ENCODE data around the gene ERCC1. TPM values are rescaled to one million over a fixed set of nuclear protein-coding genes. Genes with fewer than 3 reads are reported as not detected.
A peak's percentile ranks its signal among the peaks of the same experiment; 100 is the strongest.

ERCC1 gene
- total RNA-seq, 2 donors from 2014 or later, result 99.8 to 224 TPM

DNA sequence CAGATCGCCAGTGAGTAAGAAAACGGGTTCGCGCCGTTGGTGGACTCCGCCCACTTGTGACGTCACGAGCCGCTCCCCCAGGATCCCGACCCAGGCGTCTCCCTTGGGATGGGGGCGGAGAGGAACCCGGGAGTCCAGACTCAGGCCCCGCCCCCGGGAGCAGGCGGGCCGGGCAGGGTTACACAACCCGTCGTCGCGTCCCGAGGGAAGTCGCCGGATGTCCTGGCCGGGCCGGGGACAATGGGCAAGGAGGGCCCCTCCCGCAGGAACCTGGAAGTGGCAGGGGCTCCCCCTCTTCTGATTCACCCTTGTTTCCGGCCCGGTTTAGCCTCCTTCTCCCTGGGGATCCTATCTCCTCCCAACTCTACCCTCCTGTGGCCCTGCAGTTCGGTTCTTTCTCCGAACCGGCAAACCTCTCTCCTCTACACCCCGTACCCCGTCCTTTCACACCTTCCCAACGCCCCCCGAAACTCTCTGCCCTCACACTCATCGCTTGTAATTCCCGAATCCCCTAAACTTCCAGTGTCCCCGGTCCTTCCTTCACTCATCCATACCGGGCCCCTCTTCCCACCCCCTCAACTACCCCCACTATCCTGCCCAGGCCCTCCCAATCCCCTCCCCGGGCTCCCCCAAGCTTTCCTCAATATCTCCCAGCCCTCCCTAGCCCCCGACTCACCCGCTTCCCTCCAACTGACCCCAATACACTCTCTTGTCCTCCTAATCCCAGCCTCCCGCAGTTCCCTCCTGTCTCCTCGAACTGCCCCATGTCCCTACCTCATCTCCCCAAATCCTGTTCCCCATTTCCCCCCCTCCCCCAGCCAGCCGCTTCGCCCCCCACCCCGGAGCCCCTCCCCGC is 20.0 kb upstream of the ERCC1 start:
- no peak for TF ChIP-seq CTCF (IDR thresholded peaks at IDR 0.05)
- ATAC-seq (ENCODE audit: insufficient number of reproducible peaks, low FRiP score, low read depth), result peak; percentile 57
- Histone ChIP-seq H3K9me3 (no peaks in the 10 kb centered on the region), H3K4me1 (ENCODE audit: control insufficient read depth in 1 of 2, low read depth in 2 of 2) (peaks cover 16 to 24% of the 10 kb centered on the region in 2 donors), H3K36me3 (no peaks in the 10 kb centered on the region), H3K4me3 (peak overlapping the region; percentile 77), H3K27me3 (replicated peaks; ENCODE audit: insufficient read depth) (no peaks in the 10 kb centered on the region), H3K27ac (peak overlapping the region; percentile 94 to 97)
- peak; percentile 95 for DNase-seq (ENCODE audit: low spot score)

- Histone ChIP-seq H3K27me3 (replicated peaks; ENCODE audit: insufficient read depth) (no peaks in the 10 kb centered on the region), H3K27ac (peak overlapping the region; percentile 94 to 97), H3K4me3 (peak overlapping the region; percentile 77), H3K9me3 (no peaks in the 10 kb centered on the region), H3K4me1 (ENCODE audit: control insufficient read depth in 1 of 2, low read depth in 2 of 2) (peaks cover 16 to 24% of the 10 kb centered on the region in 2 donors), H3K36me3 (no peaks in the 10 kb centered on the region)
- ATAC-seq (ENCODE audit: insufficient number of reproducible peaks, low FRiP score, low read depth), result no peak
- no peak for DNase-seq (ENCODE audit: low spot score)
- no peak for TF ChIP-seq CTCF (IDR thresholded peaks at IDR 0.05)
Measured at GRCh38 chr19:45442778-45443461, 19.2 kb upstream of the ERCC1 start.

- Histone ChIP-seq H3K4me1 (ENCODE audit: control insufficient read depth in 1 of 2, low read depth in 2 of 2) (peaks cover 16 to 24% of the 10 kb centered on the region in 2 donors), H3K27ac (peak overlapping the region; percentile 94 to 97), H3K36me3 (no peaks in the 10 kb centered on the region), H3K4me3 (no peak overlapping the region), H3K27me3 (replicated peaks; ENCODE audit: insufficient read depth) (no peaks in the 10 kb centered on the region), H3K9me3 (no peaks in the 10 kb centered on the region)
- DNase-seq (ENCODE audit: low spot score), result no peak
- no peak for ATAC-seq (ENCODE audit: insufficient number of reproducible peaks, low FRiP score, low read depth)
- TF ChIP-seq CTCF (IDR thresholded peaks at IDR 0.05), result no peak
Measured at GRCh38 chr19:45442408-45442777, 18.7 kb upstream of the ERCC1 start.

DNA sequence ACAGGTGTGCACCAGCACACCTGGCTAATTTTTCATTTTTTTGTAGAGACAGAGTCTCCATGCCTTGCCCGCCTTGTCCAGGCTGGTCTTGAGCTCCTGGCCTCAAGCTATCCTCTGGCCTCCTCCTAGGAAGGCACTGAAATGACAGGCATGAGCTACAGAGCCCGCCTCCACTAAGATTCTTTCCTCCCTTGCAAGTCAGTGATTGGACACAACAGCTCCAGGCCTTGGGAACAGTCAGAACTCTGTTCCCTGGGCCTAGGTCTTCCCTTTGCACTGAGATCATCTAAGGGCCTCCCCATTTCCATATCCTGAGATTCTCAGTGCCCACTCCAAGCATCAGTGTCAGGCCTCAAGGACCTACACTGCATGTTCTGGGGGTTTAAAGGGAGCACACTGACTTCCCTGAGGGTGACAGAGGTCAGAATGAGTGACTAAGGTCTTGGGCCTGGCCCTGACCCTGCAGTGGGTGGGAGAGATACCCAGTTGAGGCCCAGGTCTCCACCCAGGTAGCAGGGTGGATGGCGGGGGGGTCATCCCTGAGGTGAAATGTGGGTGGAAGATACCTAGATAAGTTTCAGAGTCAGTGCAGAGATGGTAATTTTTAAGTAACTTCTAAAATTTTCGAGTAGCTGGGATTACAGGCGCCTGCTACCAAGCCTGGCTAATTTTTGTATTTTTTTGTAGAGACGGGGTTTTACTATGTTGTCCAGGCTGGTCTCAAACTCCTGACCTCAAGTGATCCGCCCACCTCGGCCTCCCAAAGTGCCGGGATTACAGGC is 17.3 kb upstream of the ERCC1 start:
- DNase-seq (ENCODE audit: low spot score) (no peak), ATAC-seq (ENCODE audit: insufficient number of reproducible peaks, low FRiP score, low read depth) (no peak)
- Histone ChIP-seq H3K27me3 (replicated peaks; ENCODE audit: insufficient read depth) (no peaks in the 10 kb centered on the region), H3K36me3 (no peaks in the 10 kb centered on the region), H3K4me3 (no peak overlapping the region), H3K27ac (peak overlapping the region; percentile 94 to 95), H3K4me1 (ENCODE audit: control insufficient read depth in 1 of 2, low read depth in 2 of 2) (peaks cover 16 to 24% of the 10 kb centered on the region in 2 donors), H3K9me3 (no peaks in the 10 kb centered on the region)
- no peak for TF ChIP-seq CTCF (IDR thresholded peaks at IDR 0.05)

DNA sequence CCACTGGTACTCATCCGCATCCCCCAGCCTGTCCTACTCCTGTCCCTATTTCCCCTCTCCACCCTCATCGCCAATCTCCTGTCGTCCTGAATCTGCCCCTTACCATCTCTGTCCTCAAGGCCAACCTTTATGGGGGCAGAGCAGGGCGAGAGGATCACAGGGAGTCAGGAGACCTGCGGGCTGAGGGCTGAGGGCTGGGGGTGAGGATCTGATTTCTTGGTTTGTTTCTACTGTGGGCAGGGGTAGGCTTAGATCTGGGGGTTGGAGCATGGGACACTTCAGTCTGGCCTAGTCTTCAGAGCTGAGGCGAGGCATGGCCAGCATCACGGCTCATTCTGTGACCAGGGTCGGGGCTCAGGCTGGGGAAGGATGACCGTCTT is 16.5 kb upstream of the ERCC1 start:
- Histone ChIP-seq H3K4me1 (ENCODE audit: control insufficient read depth in 1 of 2, low read depth in 2 of 2) (peaks cover 16 to 24% of the 10 kb centered on the region in 2 donors), H3K4me3 (peak overlapping the region; percentile 89), H3K27me3 (replicated peaks; ENCODE audit: insufficient read depth) (no peaks in the 10 kb centered on the region), H3K27ac (peak overlapping the region; percentile 94 to 95), H3K9me3 (no peaks in the 10 kb centered on the region), H3K36me3 (no peaks in the 10 kb centered on the region)
- no peak for DNase-seq (ENCODE audit: low spot score)
- ATAC-seq (ENCODE audit: insufficient number of reproducible peaks, low FRiP score, low read depth), result no peak
- no peak for TF ChIP-seq CTCF (IDR thresholded peaks at IDR 0.05)

All from thoracic aorta (tissue), 2 donors.